ENCODE measurements around the gene KLF6. TPM values are rescaled to one million over a fixed set of nuclear protein-coding genes. Genes with fewer than 3 reads are reported as not detected.
"Not testable (repeated sequence)": the region's sequence is repeated elsewhere in the genome, so short reads cannot be mapped to it uniquely, and the experiment has no call there.

Gene KLF6
- polyA plus RNA-seq, 1 donor from 2014 or later: 10.4 TPM

GRCh38 chr10:3735175-3735574 lies 49.8 kb downstream of the KLF6 start:
- Histone ChIP-seq H2AFZ (ENCODE audit: low read depth, low read length) (no peak overlapping the region), H3K36me3 (ENCODE audit: insufficient read depth, low read length) (no peaks in the 10 kb centered on the region), H3F3A (ENCODE audit: insufficient read depth, low read length, poor library complexity, severe bottlenecking) (no peaks in the 10 kb centered on the region), H3K4me2 (ENCODE audit: low read length) (no peak overlapping the region), H3K9me3 (ENCODE audit: low read length) (no peaks in the 10 kb centered on the region), H3K79me2 (replicated peaks; ENCODE audit: insufficient read depth, low read length) (no peaks in the 10 kb centered on the region), H3K27ac (ENCODE audit: low read length) (no peak overlapping the region), H4K20me1 (ENCODE audit: insufficient read depth) (no peaks in the 10 kb centered on the region), H3K4me3 (ENCODE audit: low read length) (no peak overlapping the region), H3K9me2 (ENCODE audit: insufficient read depth, low read length) (no peaks in the 10 kb centered on the region), H3K9ac (ENCODE audit: low read length) (no peak overlapping the region), H3K27me3 (ENCODE audit: insufficient read depth, low read depth, low read length) (no peaks in the 10 kb centered on the region)
- no peak for TF ChIP-seq EP300 (conservative IDR thresholded peaks at IDR 0.05; ENCODE audit: poor library complexity, severe bottlenecking)

- TF ChIP-seq EZH2 (IDR thresholded peaks at IDR 0.05; ENCODE audit: borderline replicate concordance, insufficient read depth, low read length, poor library complexity, severe bottlenecking) (no peak), MXI1 (conservative IDR thresholded peaks at IDR 0.05; ENCODE audit: poor library complexity, severe bottlenecking) (no peak), POLR2AphosphoS5 (IDR thresholded peaks at IDR 0.05) (no peak)
- no peak overlapping the region for H2AFZ ChIP-seq (ENCODE audit: low read depth, low read length)
- no peak overlapping the region for H3K4me2 ChIP-seq (ENCODE audit: low read length)
- H3K27me3 ChIP-seq (ENCODE audit: insufficient read depth, low read depth, low read length): no peaks in the 10 kb centered on the region
- H3K27ac ChIP-seq (ENCODE audit: low read length): no peak overlapping the region
- H3K9me2 ChIP-seq (ENCODE audit: insufficient read depth, low read length): no peaks in the 10 kb centered on the region
- H3K4me3 ChIP-seq (ENCODE audit: low read length): no peak overlapping the region
- no peaks in the 10 kb centered on the region for H3K36me3 ChIP-seq (ENCODE audit: insufficient read depth, low read length)
- no peaks in the 10 kb centered on the region for H3F3A ChIP-seq (ENCODE audit: insufficient read depth, low read length, poor library complexity, severe bottlenecking)
- H3K9me3 ChIP-seq (ENCODE audit: low read length): no peaks in the 10 kb centered on the region
- H4K20me1 ChIP-seq (ENCODE audit: insufficient read depth): no peaks in the 10 kb centered on the region
- H3K9ac ChIP-seq (ENCODE audit: low read length): no peak overlapping the region
- H3K79me2 ChIP-seq (replicated peaks; ENCODE audit: insufficient read depth, low read length): no peaks in the 10 kb centered on the region
Observed at GRCh38 chr10:3734111-3734510, 50.9 kb downstream of the KLF6 start.

DNA sequence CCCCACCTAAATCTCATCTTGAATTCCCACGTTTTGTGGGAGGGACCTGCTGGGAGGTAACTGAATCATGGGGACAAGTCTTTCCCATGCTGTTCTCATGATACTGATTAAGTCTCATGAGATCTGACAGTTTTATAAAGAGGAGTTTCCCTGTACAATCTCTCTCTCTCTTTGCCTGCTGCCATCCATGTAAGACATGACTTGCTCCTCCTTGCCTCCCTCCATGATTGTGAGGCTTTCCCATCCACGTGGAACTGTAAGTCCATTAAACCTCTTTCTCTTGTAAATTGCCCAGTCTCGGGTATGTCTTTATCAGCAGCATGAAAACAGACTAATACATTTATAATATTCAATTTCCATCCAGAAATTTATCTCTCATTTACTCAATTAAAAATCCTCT lies 52.8 kb downstream of the KLF6 start:
- not testable (repeated sequence) for H3F3A ChIP-seq (ENCODE audit: insufficient read depth, low read length, poor library complexity, severe bottlenecking); H3K27me3 ChIP-seq (ENCODE audit: insufficient read depth, low read depth, low read length); H3K27ac ChIP-seq (ENCODE audit: low read length); H3K4me3 ChIP-seq (ENCODE audit: low read length); H3K36me3 ChIP-seq (ENCODE audit: insufficient read depth, low read length); H3K9ac ChIP-seq (ENCODE audit: low read length); H3K79me2 ChIP-seq (replicated peaks; ENCODE audit: insufficient read depth, low read length); H3K9me2 ChIP-seq (ENCODE audit: insufficient read depth, low read length); H2AFZ ChIP-seq (ENCODE audit: low read depth, low read length); H3K9me3 ChIP-seq (ENCODE audit: low read length); H3K4me2 ChIP-seq (ENCODE audit: low read length); H4K20me1 ChIP-seq (ENCODE audit: insufficient read depth)

DNA sequence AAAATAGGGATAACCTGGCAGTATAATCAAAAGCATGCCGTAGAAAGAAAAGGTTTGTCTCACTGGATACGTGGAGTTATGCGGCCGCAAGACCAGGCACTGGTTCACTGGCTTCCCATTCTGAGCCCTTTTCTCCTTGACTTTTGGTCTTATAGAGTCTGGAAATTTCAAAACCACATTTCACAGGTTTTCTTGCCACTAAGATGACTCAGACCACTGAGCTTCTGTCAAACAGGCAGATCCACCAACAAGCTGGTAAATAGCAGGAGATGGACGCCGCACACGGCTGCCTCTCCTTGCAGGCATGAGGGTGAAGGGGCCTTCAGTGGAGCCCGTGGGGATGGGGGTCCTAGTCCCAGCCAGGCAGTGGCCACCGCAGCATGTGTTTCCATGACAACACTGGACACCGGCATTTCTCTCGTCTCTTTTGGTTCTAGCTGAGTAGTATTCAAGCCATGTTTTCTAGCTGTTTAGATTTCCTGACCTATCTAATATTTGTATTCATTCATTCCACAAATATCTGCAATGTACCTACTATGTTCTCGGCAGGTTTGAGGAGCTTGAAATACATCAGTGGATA lies 55.5 kb downstream of the KLF6 start:
- Histone ChIP-seq H3K9me2 (ENCODE audit: insufficient read depth, low read length) (no peaks in the 10 kb centered on the region), H3K9ac (ENCODE audit: low read length) (no peak overlapping the region), H3K36me3 (ENCODE audit: insufficient read depth, low read length) (no peaks in the 10 kb centered on the region), H3K9me3 (ENCODE audit: low read length) (no peaks in the 10 kb centered on the region), H4K20me1 (ENCODE audit: insufficient read depth) (no peaks in the 10 kb centered on the region), H3K79me2 (replicated peaks; ENCODE audit: insufficient read depth, low read length) (no peaks in the 10 kb centered on the region), H3K4me3 (ENCODE audit: low read length) (no peak overlapping the region), H3K27ac (ENCODE audit: low read length) (no peak overlapping the region), H3K4me2 (ENCODE audit: low read length) (no peak overlapping the region), H2AFZ (ENCODE audit: low read depth, low read length) (no peak overlapping the region), H3F3A (ENCODE audit: insufficient read depth, low read length, poor library complexity, severe bottlenecking) (no peaks in the 10 kb centered on the region), H3K27me3 (ENCODE audit: insufficient read depth, low read depth, low read length) (no peaks in the 10 kb centered on the region)
- TF ChIP-seq SMC3 (conservative IDR thresholded peaks at IDR 0.05; ENCODE audit: poor library complexity) (no peak), EZH2 (IDR thresholded peaks at IDR 0.05; ENCODE audit: borderline replicate concordance, insufficient read depth, low read length, poor library complexity, severe bottlenecking) (no peak), EP300 (conservative IDR thresholded peaks at IDR 0.05; ENCODE audit: poor library complexity, severe bottlenecking) (no peak), MXI1 (conservative IDR thresholded peaks at IDR 0.05; ENCODE audit: poor library complexity, severe bottlenecking) (no peak), POLR2AphosphoS5 (IDR thresholded peaks at IDR 0.05) (no peak), TAF1 (IDR thresholded peaks at IDR 0.05; ENCODE audit: low read depth) (no peak), RAD21 (conservative IDR thresholded peaks at IDR 0.05) (no peak)
- TF ChIP-seq, protein P1, sequence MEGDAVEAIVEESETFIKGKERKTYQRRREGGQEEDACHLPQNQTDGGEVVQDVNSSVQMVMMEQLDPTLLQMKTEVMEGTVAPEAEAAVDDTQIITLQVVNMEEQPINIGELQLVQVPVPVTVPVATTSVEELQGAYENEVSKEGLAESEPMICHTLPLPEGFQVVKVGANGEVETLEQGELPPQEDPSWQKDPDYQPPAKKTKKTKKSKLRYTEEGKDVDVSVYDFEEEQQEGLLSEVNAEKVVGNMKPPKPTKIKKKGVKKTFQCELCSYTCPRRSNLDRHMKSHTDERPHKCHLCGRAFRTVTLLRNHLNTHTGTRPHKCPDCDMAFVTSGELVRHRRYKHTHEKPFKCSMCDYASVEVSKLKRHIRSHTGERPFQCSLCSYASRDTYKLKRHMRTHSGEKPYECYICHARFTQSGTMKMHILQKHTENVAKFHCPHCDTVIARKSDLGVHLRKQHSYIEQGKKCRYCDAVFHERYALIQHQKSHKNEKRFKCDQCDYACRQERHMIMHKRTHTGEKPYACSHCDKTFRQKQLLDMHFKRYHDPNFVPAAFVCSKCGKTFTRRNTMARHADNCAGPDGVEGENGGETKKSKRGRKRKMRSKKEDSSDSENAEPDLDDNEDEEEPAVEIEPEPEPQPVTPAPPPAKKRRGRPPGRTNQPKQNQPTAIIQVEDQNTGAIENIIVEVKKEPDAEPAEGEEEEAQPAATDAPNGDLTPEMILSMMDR (IDR thresholded peaks at IDR 0.05; ENCODE audit: poor library complexity, severe bottlenecking): no peak
- TF ChIP-seq, protein P2, sequence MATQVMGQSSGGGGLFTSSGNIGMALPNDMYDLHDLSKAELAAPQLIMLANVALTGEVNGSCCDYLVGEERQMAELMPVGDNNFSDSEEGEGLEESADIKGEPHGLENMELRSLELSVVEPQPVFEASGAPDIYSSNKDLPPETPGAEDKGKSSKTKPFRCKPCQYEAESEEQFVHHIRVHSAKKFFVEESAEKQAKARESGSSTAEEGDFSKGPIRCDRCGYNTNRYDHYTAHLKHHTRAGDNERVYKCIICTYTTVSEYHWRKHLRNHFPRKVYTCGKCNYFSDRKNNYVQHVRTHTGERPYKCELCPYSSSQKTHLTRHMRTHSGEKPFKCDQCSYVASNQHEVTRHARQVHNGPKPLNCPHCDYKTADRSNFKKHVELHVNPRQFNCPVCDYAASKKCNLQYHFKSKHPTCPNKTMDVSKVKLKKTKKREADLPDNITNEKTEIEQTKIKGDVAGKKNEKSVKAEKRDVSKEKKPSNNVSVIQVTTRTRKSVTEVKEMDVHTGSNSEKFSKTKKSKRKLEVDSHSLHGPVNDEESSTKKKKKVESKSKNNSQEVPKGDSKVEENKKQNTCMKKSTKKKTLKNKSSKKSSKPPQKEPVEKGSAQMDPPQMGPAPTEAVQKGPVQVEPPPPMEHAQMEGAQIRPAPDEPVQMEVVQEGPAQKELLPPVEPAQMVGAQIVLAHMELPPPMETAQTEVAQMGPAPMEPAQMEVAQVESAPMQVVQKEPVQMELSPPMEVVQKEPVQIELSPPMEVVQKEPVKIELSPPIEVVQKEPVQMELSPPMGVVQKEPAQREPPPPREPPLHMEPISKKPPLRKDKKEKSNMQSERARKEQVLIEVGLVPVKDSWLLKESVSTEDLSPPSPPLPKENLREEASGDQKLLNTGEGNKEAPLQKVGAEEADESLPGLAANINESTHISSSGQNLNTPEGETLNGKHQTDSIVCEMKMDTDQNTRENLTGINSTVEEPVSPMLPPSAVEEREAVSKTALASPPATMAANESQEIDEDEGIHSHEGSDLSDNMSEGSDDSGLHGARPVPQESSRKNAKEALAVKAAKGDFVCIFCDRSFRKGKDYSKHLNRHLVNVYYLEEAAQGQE (IDR thresholded peaks at IDR 0.05; ENCODE audit: borderline replicate concordance): no peak

All from neural cell (in vitro differentiated cells).